Fibroblast of lung (primary cell): ENCODE measurements around the gene KNOP1. TPM values are rescaled to one million over a fixed set of nuclear protein-coding genes. Genes with fewer than 3 reads are reported as not detected.

Source experiments
- DNase-seq, 2 donors: peaks; one replicate each; pipeline versions ENCODE4 v3.0.0 to v3.0.0-alpha.2; 2010; ENCODE audit warnings: low read depth in 2 of 2
- H2AFZ ChIP-seq: 2 replicates; pipeline ENCODE4 v1.5.1; 2012; ENCODE audit warnings: low read length, control low read depth, inconsistent platforms
- H3K27ac ChIP-seq: 2 replicates; pipeline ENCODE4 v1.5.1; 2011; ENCODE audit warnings: low read length, control low read depth; ENCODE audit not compliant: insufficient read depth
- H3K27me3 ChIP-seq: 2 replicates; pipeline ENCODE4 v1.5.1; 2011; ENCODE audit warnings: mild to moderate bottlenecking, low read length; ENCODE audit not compliant: control insufficient read depth, insufficient read depth
- H3K36me3 ChIP-seq: 2 replicates; pipeline ENCODE4 v1.5.1; 2011; ENCODE audit warnings: low read length; ENCODE audit not compliant: control insufficient read depth, insufficient read depth
- H3K4me1 ChIP-seq: 2 replicates; pipeline ENCODE4 v1.5.1; 2011; ENCODE audit warnings: low read length; ENCODE audit not compliant: control insufficient read depth, insufficient read depth; ENCODE audit errors: extremely low read depth
- H3K4me2 ChIP-seq: 2 replicates; pipeline ENCODE4 v1.5.1; 2011; ENCODE audit warnings: low read length, control low read depth; ENCODE audit not compliant: insufficient read depth; ENCODE audit errors: extremely low read depth
- H3K4me3 ChIP-seq, 4 experiments: fragments of 200-600 bp in 1 of 4; sonication (generic) in 1 of 4; replicated peaks in 1 of 4; 2 replicates each; pipeline ENCODE4 v1.5.1; 2011 to 2016; ENCODE audit warnings: low read length in 4 of 4, low read depth in 3 of 4, mild to moderate bottlenecking in 3 of 4, control low read depth in 2 of 4, inconsistent platforms in 1 of 4, mixed read lengths in 1 of 4; ENCODE audit not compliant: insufficient read depth in 1 of 4; ENCODE audit errors: control extremely low read depth in 1 of 4
- H3K79me2 ChIP-seq: 2 replicates; pipeline ENCODE4 v1.5.1; 2012; ENCODE audit warnings: mild to moderate bottlenecking, low read length, inconsistent platforms; ENCODE audit not compliant: control insufficient read depth, insufficient read depth
- H3K9ac ChIP-seq: 2 replicates; pipeline ENCODE4 v1.5.1; 2011; ENCODE audit warnings: mild to moderate bottlenecking, low read length, control low read depth; ENCODE audit not compliant: insufficient read depth
- H3K9me3 ChIP-seq: 2 replicates; pipeline ENCODE4 v1.5.1; 2012; ENCODE audit warnings: low read depth, low read length; ENCODE audit not compliant: control insufficient read depth, insufficient read depth
- H4K20me1 ChIP-seq: 2 replicates; pipeline ENCODE4 v1.5.1; 2011; ENCODE audit warnings: low read length; ENCODE audit not compliant: control insufficient read depth, insufficient read depth; ENCODE audit errors: extremely low read depth
- EZH2 ChIP-seq: IDR thresholded peaks from 2 replicates; pipeline ENCODE4 v1.5.1; 2012; ENCODE audit warnings: low read length, control low read depth, mild to moderate bottlenecking; ENCODE audit errors: missing control alignments
- polyA plus RNA-seq, 2 donors: library from polyadenylated mRNA; depleted of rRNA in 1 of 2; stranded (reverse) in 1 of 2; unstranded in 1 of 2; fragments of >200 nt; gene quantifications; 2 replicates each; pipeline ENCODE4 v1.2.1, GENCODE V29; 2011 to 2012; ENCODE audit warnings: missing spikeins in 1 of 2
- total RNA-seq: library from RNA; depleted of rRNA; stranded (reverse); fragments of >200 nt; gene quantifications from 2 replicates; pipeline ENCODE4 v1.2.1, GENCODE V29; 2014
- TF ChIP-seq, protein P1 (sequence below), 2 donors: IDR thresholded peaks in 1 of 2; conservative IDR thresholded peaks in 1 of 2; 1 replicate in 1 of 2; 2 replicates in 1 of 2; pipeline ENCODE4 v1.5.1; 2011 to 2012; ENCODE audit warnings: low read length in 2 of 2, control low read depth in 1 of 2, inconsistent platforms in 1 of 2, low read depth in 1 of 2, mild to moderate bottlenecking in 1 of 2

KNOP1 gene
- total and polyA plus RNA-seq, 2 donors (not counting 1 experiment from before 2014, with no cell fraction given), result 7.8 to 12.1 TPM

DNA sequence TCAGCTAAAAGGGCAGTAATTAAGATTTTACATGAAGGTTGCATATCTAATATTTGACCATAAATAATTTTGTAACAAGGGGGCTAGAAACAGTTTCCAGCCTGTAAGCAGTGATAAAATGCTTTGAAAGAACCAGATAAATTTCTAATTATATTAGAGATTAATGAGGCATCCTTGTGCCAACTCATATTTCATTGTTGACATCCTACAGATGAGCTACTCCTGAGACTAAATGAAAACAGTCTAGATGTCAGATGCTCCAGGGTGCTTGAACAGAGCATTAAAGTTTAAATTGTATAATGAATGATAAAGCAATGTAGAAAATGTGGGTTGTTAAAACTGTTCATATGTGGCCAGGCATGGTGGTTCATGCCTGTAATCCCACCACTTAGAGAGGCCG, 23.3 kb upstream of the KNOP1 start:
- no peak overlapping the region for H2AFZ ChIP-seq
- TF ChIP-seq EZH2, result no peak
- DNase-seq, result no peak
- H3K79me2 ChIP-seq, result no peaks in the 10 kb centered on the region
- no peaks in the 10 kb centered on the region for H3K9me3 ChIP-seq
- H3K27me3 ChIP-seq, result no peaks in the 10 kb centered on the region
- no peak overlapping the region for H3K27ac ChIP-seq
- H4K20me1 ChIP-seq, result no peaks in the 10 kb centered on the region
- H3K4me1 ChIP-seq, result peaks cover 2% of the 10 kb centered on the region
- no peak overlapping the region for H3K9ac ChIP-seq
- no peak overlapping the region for H3K4me2 ChIP-seq
- H3K36me3 ChIP-seq, result no peaks in the 10 kb centered on the region
- H3K4me3 ChIP-seq, result no peak overlapping the region

- Histone ChIP-seq H3K27ac (no peak overlapping the region), H3K9me3 (no peaks in the 10 kb centered on the region), H3K9ac (no peak overlapping the region), H4K20me1 (no peaks in the 10 kb centered on the region), H3K36me3 (no peaks in the 10 kb centered on the region), H3K4me3 (no peak overlapping the region), H3K4me2 (no peak overlapping the region), H3K79me2 (no peaks in the 10 kb centered on the region), H3K4me1 (no peaks in the 10 kb centered on the region), H3K27me3 (no peaks in the 10 kb centered on the region), H2AFZ (no peak overlapping the region)
- TF ChIP-seq, protein P1, sequence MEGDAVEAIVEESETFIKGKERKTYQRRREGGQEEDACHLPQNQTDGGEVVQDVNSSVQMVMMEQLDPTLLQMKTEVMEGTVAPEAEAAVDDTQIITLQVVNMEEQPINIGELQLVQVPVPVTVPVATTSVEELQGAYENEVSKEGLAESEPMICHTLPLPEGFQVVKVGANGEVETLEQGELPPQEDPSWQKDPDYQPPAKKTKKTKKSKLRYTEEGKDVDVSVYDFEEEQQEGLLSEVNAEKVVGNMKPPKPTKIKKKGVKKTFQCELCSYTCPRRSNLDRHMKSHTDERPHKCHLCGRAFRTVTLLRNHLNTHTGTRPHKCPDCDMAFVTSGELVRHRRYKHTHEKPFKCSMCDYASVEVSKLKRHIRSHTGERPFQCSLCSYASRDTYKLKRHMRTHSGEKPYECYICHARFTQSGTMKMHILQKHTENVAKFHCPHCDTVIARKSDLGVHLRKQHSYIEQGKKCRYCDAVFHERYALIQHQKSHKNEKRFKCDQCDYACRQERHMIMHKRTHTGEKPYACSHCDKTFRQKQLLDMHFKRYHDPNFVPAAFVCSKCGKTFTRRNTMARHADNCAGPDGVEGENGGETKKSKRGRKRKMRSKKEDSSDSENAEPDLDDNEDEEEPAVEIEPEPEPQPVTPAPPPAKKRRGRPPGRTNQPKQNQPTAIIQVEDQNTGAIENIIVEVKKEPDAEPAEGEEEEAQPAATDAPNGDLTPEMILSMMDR (conservative IDR thresholded peaks at IDR 0.05 in 1 of 2, IDR thresholded peaks at IDR 0.05 in 1 of 2; ENCODE audit: low read depth in 1 of 2, low read length in 2 of 2), result no peak
- no peak for TF ChIP-seq EZH2
- DNase-seq, result no peak
Measured at GRCh38 chr16:19737306-19738038, 19.4 kb upstream of the KNOP1 start.

GRCh38 chr16:19735074-19735867, 17.2 kb upstream of the KNOP1 start:
- no peak overlapping the region for H3K27ac ChIP-seq
- no peak for TF ChIP-seq EZH2
- TF ChIP-seq, protein P1 (conservative IDR thresholded peaks at IDR 0.05 in 1 of 2, IDR thresholded peaks at IDR 0.05 in 1 of 2; ENCODE audit: low read depth in 1 of 2, low read length in 2 of 2), result no peak
- H3K4me1 ChIP-seq, result no peaks in the 10 kb centered on the region
- no peak overlapping the region for H3K9ac ChIP-seq
- no peaks in the 10 kb centered on the region for H4K20me1 ChIP-seq
- no peak overlapping the region for H2AFZ ChIP-seq
- H3K27me3 ChIP-seq, result no peaks in the 10 kb centered on the region
- H3K4me3 ChIP-seq, result no peak overlapping the region
- no peak for DNase-seq
- no peaks in the 10 kb centered on the region for H3K36me3 ChIP-seq
- no peak overlapping the region for H3K4me2 ChIP-seq
- H3K79me2 ChIP-seq, result no peaks in the 10 kb centered on the region
- H3K9me3 ChIP-seq, result no peaks in the 10 kb centered on the region
